Skeletal muscle satellite cell (primary cell): ENCODE results near the gene VTI1A.

Source experiments
- H3K27me3 ChIP-seq: 2 replicates; pipeline ENCODE4 v1.7.0; 2013; ENCODE audit warnings: low read length; ENCODE audit not compliant: control insufficient read depth, insufficient read depth
- H3K36me3 ChIP-seq: 2 replicates; pipeline ENCODE4 v1.7.0; 2013; ENCODE audit warnings: mild to moderate bottlenecking, control low read depth, low read length; ENCODE audit not compliant: insufficient read depth
- H3K4me1 ChIP-seq: 2 replicates; pipeline ENCODE4 v1.7.0; 2013; ENCODE audit warnings: low read length; ENCODE audit not compliant: control insufficient read depth, insufficient read depth
- H3K4me2 ChIP-seq: 2 replicates; pipeline ENCODE4 v1.7.0; 2013; ENCODE audit warnings: mild to moderate bottlenecking, low read length
- H3K4me3 ChIP-seq: 2 replicates; pipeline ENCODE4 v1.7.0; 2013; ENCODE audit warnings: low read length
- H3K9ac ChIP-seq: 2 replicates; pipeline ENCODE4 v1.7.0; 2013; ENCODE audit warnings: mild to moderate bottlenecking, low read depth, low read length, moderate library complexity
- H3K9me3 ChIP-seq: replicated peaks from 2 replicates; pipeline ENCODE4 v1.7.0; 2013; ENCODE audit warnings: mild to moderate bottlenecking, control low read depth, low read length

VTI1A gene

GRCh38 chr10:112838784-112839481 is 391.9 kb downstream of the VTI1A start:
- Histone ChIP-seq H3K9me3 (no peaks in the 10 kb centered on the region), H3K9ac (no peak overlapping the region), H3K4me1 (peaks cover 4% of the 10 kb centered on the region), H3K4me2 (no peak overlapping the region), H3K36me3 (no peaks in the 10 kb centered on the region), H3K4me3 (no peak overlapping the region), H3K27me3 (peaks cover 11% of the 10 kb centered on the region)

- Histone ChIP-seq H3K27me3 (peaks cover 11% of the 10 kb centered on the region), H3K4me1 (peaks cover 4% of the 10 kb centered on the region), H3K4me3 (no peak overlapping the region), H3K9ac (no peak overlapping the region), H3K9me3 (no peaks in the 10 kb centered on the region), H3K4me2 (no peak overlapping the region), H3K36me3 (no peaks in the 10 kb centered on the region)
Observed at GRCh38 chr10:112839928-112840654, 393.1 kb downstream of the VTI1A start.

- Histone ChIP-seq H3K4me1 (peaks cover 4% of the 10 kb centered on the region), H3K4me2 (no peak overlapping the region), H3K9me3 (no peaks in the 10 kb centered on the region), H3K9ac (no peak overlapping the region), H3K4me3 (no peak overlapping the region), H3K27me3 (peaks cover 11% of the 10 kb centered on the region), H3K36me3 (no peaks in the 10 kb centered on the region)
Observed at GRCh38 chr10:112841549-112841948, 394.5 kb downstream of the VTI1A start.

GRCh38 chr10:112842832-112843360 is 395.9 kb downstream of the VTI1A start:
- Histone ChIP-seq H3K4me2 (no peak overlapping the region), H3K9me3 (peaks cover 5% of the 10 kb centered on the region), H3K4me3 (no peak overlapping the region), H3K4me1 (peaks cover 4% of the 10 kb centered on the region), H3K27me3 (peaks cover 11% of the 10 kb centered on the region), H3K9ac (no peak overlapping the region), H3K36me3 (no peaks in the 10 kb centered on the region)

- Histone ChIP-seq H3K9ac (no peak overlapping the region), H3K4me1 (peaks cover 4% of the 10 kb centered on the region), H3K36me3 (no peaks in the 10 kb centered on the region), H3K4me3 (no peak overlapping the region), H3K9me3 (peaks cover 5% of the 10 kb centered on the region), H3K27me3 (peaks cover 11% of the 10 kb centered on the region), H3K4me2 (no peak overlapping the region)
Observed at GRCh38 chr10:112843623-112844022, 396.6 kb downstream of the VTI1A start.

- peaks cover 4% of the 10 kb centered on the region for H3K4me1 ChIP-seq
- H3K4me2 ChIP-seq, result no peak overlapping the region
Observed at GRCh38 chr10:112844681-112845544, 397.9 kb downstream of the VTI1A start.

GRCh38 chr10:112847778-112848177 is 400.8 kb downstream of the VTI1A start:
- H3K27me3 ChIP-seq, result no peaks in the 10 kb centered on the region
- no peak overlapping the region for H3K4me3 ChIP-seq
- H3K36me3 ChIP-seq, result no peaks in the 10 kb centered on the region
- H3K4me2 ChIP-seq, result no peak overlapping the region
- no peak overlapping the region for H3K9ac ChIP-seq
- H3K4me1 ChIP-seq, result peaks cover under 1% of the 10 kb centered on the region
- peaks cover 5% of the 10 kb centered on the region for H3K9me3 ChIP-seq

More at GRCh38 chr10:112844681-112845544, 397.9 kb downstream of the VTI1A start:
- Histone ChIP-seq H3K4me3 (no peak overlapping the region), H3K9ac (no peak overlapping the region), H3K9me3 (peaks cover 5% of the 10 kb centered on the region), H3K36me3 (no peaks in the 10 kb centered on the region), H3K27me3 (peaks cover 11% of the 10 kb centered on the region)

GRCh38 chr10:112848228-112848627 is 401.2 kb downstream of the VTI1A start:
- H3K9ac ChIP-seq, result no peak overlapping the region
- H3K4me1 ChIP-seq, result no peaks in the 10 kb centered on the region
- H3K4me2 ChIP-seq, result no peak overlapping the region
- no peak overlapping the region for H3K4me3 ChIP-seq
- H3K9me3 ChIP-seq, result peaks cover 5% of the 10 kb centered on the region
- H3K27me3 ChIP-seq, result no peaks in the 10 kb centered on the region
- no peaks in the 10 kb centered on the region for H3K36me3 ChIP-seq

- Histone ChIP-seq H3K4me1 (no peaks in the 10 kb centered on the region), H3K9me3 (peaks cover 5% of the 10 kb centered on the region), H3K4me3 (no peak overlapping the region), H3K4me2 (no peak overlapping the region), H3K27me3 (no peaks in the 10 kb centered on the region), H3K9ac (no peak overlapping the region), H3K36me3 (no peaks in the 10 kb centered on the region)
Observed at GRCh38 chr10:112848868-112849430, 401.9 kb downstream of the VTI1A start.

- H3K27me3 ChIP-seq, result no peaks in the 10 kb centered on the region
- H3K9ac ChIP-seq, result no peak overlapping the region
Observed at GRCh38 chr10:112849546-112849945, 402.5 kb downstream of the VTI1A start.

GRCh38 chr10:112851181-112851580 is 404.2 kb downstream of the VTI1A start:
- Histone ChIP-seq H3K4me1 (no peaks in the 10 kb centered on the region), H3K36me3 (no peaks in the 10 kb centered on the region), H3K4me3 (no peak overlapping the region), H3K4me2 (no peak overlapping the region), H3K27me3 (no peaks in the 10 kb centered on the region), H3K9me3 (peaks cover 5% of the 10 kb centered on the region), H3K9ac (no peak overlapping the region)

More at GRCh38 chr10:112849546-112849945, 402.5 kb downstream of the VTI1A start:
- Histone ChIP-seq H3K4me3 (no peak overlapping the region), H3K4me1 (no peaks in the 10 kb centered on the region), H3K4me2 (no peak overlapping the region), H3K9me3 (peaks cover 5% of the 10 kb centered on the region), H3K36me3 (no peaks in the 10 kb centered on the region)
